ENCODE results near the gene BRAF.
"Not testable (repeated sequence)": the region's sequence is repeated elsewhere in the genome, so short reads cannot be mapped to it uniquely, and the experiment has no call there.

GRCh38 chr7:140743255-140743654, 181.5 kb downstream of the BRAF start:
- TF ChIP-seq CTCF (IDR thresholded peaks at IDR 0.05 in 2 of 3, conservative IDR thresholded peaks at IDR 0.05 in 1 of 3; ENCODE audit: borderline replicate concordance in 1 of 3, insufficient read depth in 1 of 3, low read depth in 2 of 3, low read length in 2 of 3); EZH2 (IDR thresholded peaks at IDR 0.05); ELF1 (IDR thresholded peaks at IDR 0.05; ENCODE audit: borderline replicate concordance, low read depth): not testable (repeated sequence)

Data from HCT116 (cell line).